Activated CD4-positive, alpha-beta T cell treated with anti-CD3 and anti-CD28 coated beads, Interleukin-2, amount 50 U/mL, for 24 hours (primary cell): ENCODE results near the gene CUEDC2.

Source experiments
- DNase-seq, 2 donors: peaks; one replicate each; pipeline ENCODE4 v3.0.0-alpha.2; 2020; ENCODE audit warnings: low read depth in 1 of 2, low spot score in 1 of 2

Gene CUEDC2

DNA sequence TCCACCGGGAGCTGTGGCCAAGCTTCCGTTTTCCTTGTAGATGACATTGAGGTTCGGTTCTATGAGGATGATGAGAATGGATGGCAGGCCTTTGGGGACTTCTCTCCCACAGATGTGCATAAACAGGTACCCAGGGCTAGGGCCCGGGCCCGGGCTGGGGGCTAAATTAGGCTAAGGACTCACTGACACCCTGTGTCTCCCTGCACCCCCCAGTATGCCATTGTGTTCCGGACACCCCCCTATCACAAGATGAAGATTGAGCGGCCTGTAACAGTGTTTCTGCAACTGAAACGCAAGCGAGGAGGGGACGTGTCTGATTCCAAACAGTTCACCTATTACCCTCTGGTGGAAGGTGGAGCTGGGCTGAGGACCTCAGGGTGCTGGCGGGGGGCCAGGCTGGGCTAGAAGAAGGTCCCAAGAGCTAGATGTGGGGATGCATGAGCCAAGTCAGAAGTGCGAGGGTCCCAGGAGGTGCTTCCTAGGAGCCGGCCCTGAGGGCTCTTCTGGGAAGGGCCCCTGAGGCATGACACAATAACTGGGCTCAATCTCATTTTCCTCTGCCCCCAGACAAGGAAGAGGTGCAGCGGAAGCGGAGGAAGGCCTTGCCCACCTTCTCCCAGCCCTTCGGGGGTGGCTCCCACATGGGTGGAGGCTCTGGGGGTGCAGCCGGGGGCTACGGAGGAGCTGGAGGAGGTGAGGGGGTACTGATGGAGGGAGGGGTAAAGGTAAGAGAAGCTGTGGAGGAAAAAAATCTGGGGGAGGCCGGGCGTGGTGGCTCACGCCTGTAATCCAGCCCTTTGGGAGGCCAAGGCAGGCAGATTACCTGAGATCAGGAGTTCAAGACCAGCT lies 34.0 kb downstream of the CUEDC2 start:
- no peak for DNase-seq

DNA sequence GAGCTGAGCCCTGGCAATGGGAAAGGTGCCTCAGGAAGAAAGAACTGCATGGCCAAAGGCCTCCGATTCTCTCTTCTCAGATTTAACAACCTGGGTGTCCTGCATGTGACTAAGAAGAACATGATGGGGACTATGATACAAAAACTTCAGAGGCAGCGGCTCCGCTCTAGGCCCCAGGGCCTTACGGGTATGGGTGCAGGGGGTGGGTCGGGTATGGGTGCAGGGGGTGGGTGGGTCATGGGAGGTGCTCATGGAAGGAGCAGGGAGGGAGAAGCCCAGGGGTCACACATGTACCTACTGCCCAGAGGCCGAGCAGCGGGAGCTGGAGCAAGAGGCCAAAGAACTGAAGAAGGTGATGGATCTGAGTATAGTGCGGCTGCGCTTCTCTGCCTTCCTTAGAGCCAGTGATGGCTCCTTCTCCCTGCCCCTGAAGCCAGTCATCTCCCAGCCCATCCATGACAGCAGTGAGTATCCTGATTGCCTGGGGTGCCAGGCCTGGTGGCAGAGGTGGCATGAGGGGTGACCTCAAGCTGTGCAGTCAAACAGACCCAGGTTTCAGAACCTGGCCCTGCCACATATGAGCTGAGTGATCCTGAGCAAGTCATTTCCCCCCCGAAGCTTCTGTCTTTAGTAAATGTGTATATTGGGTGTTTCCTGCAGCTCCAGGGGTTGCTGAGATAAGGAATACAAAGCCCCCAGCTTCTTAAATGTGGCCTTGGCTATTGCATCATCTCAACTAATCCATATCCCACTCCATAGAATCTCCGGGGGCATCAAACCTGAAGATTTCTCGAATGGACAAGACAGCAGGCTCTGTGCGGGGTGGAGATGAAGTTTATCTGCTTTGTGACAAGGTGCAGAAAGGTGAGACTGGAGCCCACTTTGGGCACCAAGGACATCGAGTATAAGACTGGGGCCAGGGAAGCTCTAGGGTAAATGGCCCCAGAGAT lies 34.9 kb downstream of the CUEDC2 start:
- no peak for DNase-seq

DNA sequence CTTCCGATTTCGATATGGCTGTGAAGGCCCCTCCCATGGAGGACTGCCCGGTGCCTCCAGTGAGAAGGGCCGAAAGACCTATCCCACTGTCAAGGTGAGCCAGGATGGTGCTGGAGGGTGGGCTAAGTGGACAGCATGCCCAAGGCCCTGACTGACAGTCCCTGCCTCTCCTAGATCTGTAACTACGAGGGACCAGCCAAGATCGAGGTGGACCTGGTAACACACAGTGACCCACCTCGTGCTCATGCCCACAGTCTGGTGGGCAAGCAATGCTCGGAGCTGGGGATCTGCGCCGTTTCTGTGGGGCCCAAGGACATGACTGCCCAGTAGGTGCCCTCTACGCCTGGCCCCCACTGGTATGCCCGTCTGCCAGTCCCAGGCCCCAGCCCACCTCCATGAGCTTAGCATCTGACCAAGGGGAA lies 35.6 kb downstream of the CUEDC2 start:
- no peak for DNase-seq

DNA sequence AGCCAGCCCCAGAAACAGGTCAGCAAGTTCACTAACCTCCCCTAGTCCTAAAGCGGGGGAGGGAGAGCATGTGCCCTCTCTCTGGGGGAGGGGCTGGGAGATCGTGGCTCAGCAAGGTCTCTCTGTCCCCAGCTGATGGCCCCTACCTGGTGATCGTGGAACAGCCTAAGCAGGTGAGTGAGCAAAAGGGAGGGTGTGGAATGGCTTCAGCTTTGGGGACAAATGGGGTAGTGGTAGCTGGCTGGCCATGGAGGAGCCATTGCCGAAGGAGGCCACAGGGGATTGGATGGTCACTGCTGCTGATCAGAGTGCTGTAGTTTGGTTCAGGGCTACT lies 36.1 kb downstream of the CUEDC2 start:
- no peak for DNase-seq

DNA sequence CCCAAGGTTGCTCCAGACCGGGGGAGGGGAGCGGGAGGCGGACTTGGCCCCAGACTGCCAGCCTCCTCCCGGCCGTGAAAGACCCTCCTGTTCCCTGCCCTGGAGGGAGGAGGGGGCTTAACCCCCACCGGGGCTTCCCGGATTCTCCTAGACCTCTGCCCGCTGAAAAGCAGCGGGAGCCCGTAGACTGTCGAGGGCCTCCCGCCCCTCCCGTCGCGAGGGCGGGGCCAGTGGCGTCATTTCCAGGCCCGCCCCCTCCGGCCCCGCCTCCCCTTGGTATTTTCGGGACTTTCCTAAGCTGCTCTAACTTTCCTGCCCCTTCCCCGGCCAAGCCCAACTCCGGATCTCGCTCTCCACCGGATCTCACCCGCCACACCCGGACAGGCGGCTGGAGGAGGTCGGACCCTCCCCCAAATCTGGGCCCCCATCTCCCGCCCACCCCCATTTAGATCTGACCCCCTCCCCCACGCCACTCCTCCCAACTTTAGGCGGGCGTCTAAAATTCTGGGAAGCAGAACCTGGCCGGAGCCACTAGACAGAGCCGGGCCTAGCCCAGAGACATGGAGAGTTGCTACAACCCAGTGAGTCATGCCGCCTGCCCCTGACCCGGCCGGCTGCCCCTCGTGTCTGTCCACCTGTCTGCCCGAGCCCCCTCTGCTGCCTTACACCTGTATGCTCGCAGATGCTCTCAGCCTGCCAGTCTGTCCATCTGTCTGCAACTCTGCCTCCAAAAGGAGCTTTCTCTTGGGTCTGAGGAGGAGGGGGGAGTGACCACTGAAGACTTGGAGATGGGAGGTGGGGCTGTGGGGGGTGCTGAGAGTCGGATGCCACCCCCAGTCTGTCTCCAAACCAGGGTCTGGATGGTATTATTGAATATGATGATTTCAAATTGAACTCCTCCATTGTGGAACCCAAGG lies 36.7 kb downstream of the CUEDC2 start, which contains the start of gene NFKB2:
Gene NFKB2 (plus strand): TSS at position 306 of the 917 bp plus-strand sequence. CDS start 255 bp downstream, at position 561.
- DNase-seq = peak; percentile 82 to 86

DNA sequence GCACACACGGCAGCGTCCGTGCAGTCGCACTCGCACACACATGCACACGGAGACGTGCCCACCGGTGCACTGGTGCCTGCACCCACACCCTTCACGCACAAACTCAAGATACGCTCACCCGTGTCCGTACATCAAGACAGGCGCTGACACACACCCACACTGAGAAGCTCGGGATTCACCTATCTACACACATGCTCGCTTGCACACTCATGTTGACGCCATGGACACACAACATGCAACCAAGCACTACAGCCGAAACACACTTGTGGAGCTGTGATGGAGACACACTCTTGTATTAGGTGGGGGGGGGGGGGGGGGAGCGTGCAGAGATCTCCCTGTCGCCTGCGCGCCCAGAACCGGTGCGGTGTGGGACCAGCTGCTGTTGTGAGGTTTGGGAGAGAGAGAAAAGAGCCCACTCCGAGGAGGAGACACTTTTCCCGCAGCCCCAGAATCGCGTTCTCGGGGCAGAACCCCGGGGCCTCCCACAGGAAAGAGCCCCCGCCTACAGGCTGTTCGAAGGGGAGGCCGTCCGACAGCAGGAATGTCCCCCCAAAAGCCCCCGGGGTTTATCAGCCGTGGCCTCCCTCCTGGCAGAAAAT lies 37.5 kb downstream of the CUEDC2 start:
- peak in 1 of 2 donors; percentile 55 for DNase-seq

DNA sequence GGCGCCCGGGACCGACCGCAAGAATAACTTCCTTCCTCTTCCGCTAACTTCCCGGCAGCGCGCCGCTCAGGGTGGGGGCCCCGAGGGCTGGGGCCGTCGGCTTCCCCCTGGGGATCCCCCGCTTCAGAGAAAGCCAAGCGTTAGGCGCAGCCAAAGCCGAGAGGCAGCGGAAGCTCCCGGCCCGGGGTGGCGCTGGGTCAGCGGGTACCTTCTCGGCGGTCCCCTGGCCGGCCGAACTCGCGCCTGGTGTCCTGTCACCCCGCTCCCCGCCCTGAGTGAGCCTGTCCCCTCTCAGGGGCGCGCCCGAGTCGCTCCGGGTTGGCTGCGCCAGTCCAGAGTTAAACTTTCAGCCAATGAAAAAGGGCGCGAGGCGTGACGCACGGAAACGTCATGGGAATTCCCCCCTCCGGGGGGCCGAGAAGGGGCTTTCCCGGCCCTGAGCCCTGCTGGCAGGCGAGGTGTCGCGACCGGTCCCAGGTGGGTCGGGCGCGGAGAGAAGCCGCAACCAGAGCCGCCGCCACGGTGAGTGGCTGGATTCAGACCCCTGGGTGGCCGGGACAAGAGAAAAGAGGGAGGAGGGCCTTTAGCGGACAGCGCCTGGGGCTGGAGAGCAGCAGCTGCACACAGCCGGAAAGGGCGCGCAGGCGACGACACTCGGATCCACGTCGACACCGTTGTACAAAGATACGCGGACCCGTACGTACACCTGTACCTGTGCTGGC lies 38.1 kb downstream of the CUEDC2 start:
- DNase-seq = peak; percentile 98

DNA sequence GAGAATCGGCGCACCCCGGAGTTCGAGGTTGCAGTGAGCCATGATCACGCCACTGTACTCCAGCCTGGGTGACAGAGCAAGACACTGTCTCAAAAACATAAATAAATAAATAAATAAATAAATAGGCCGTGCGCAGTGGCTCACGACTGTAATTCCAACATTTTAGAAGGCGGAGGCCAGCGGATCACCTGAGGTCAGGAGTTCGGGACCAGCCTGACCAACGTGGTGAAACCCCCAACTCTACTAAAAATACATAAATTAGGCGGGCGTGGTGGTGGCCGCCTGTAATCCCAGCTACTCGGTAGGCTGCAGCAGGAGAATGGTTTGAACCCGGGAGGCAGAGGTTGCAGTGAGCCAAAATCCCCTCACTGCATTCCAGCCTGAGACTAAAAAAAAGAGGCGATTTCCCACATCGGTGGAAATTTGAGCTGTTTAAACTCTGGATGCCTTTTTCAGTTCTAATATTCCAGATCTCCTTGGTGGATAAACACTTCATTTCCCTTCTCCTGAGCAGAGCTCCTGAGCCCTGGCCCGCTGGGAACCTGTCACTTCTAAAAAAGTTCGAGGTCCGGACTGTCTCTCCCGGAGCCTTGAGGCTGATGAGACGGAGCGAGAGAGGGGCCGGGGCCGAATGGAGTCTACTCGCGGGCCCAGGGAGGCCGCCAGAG lies 38.8 kb downstream of the CUEDC2 start:
- DNase-seq = no peak

DNA sequence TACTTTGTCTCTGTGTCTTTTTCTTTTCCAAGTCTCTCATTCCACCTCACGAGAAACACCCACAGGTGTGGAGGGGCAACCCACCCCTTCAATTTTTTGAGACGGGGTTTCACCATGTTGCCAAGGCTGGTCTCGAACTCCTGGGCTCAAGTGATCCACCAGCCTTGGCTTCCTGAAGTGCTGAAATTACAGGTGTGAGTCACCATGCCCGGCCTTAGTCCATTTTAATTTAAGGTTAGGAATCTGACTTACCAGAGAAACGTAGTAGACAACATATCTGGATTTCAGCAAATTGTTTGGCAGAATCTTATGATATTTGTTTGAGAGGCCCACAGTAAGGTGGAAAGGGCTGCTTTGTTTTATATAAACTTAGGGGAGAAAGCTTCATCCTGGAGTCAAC lies 40.1 kb downstream of the CUEDC2 start:
- DNase-seq = no peak

DNA sequence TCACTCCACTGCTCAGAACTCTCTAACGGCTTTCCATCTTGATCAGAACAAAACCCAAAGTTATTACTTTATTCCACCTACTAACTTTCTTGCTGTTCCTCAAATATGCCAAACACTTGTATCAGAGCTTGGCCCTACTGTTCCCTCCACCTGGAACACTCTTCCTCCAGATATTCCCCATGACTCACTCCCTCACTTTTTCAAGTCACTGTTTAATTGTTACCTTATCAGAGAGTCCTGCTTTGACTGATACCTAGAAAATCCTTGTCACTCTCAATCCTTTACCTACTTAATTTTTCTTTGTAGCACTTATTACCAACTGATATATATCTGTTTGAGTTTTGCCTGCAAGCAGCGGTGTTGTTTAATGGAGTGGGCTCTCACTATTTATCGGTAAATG lies 42.5 kb downstream of the CUEDC2 start:
- no peak for DNase-seq

DNA sequence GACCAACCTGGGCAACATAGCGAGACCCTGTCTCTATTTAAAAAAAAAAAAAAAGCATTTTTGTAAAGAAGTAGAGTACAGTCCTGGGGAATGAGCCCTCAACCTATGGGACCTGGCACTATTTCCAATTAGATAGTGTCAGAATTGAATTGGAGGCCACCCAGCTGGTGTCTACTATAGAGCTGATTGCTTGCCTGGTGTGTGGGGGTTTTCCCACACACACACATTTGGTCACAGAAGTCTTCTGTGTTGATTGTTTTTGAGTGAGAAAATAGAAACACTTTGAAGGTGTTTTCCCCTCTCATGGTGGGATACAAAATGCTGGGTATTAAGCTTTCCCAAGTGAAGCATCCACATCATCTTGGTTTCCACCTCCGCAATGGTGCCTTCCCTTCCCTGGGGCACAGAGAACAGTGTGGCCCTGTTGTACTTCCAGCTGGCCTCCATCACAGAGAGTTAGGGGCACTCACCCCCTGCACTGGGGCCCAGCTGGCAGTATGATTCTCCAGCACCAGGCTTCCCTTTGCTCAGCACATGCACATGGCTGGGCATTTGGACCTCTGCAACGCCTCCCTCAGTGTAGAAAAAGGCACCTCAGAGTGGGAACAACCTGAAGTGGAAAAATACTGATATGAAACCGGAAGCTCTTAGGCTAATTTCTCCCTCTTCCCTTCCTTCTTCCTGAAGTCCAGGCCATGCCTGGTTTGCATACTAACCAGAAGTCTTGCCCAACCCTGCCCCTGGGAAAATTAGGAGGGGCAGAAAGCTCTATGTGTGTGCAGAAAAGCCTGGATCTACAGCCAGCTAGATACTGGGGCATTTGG lies 47.6 kb downstream of the CUEDC2 start:
- no peak for DNase-seq

DNA sequence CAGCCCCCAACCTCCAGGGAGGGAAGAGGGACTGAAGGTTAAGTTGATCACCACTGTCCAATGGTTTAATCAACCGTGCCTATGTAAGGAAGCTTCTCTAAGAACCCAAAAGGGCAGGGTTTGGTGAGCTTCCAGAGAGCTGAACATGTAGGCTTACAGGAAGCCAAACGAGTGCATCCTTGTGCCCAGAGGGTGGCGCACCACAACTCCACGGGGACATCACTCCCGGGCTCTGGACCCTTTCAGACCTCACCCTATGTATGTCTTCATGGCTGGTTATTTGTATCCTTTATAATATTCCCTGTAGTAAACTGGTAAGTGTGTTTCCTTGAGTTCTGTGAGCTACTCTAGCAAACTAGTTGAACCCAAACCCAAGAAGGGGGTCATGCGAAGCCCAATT lies 48.3 kb downstream of the CUEDC2 start:
- no peak for DNase-seq

DNA sequence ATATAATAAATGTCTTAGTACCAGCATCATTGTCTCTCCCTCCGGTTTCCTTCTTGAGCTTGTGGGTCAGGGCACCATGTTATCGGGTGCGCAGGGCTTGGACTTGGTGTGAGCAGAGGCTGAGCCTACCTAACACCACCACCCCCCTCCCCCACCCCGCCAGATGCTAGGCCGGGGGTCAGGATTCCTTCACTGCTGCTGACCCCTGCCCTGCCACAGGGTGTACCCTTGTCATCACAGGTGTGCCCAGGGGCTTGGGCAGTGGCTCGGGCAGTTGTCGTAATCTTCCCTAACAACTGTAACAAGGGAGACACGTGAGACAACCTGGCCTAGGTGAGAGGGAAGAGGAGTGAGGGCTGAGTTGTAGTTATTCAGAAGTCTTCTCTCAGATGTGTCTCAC lies 49.5 kb downstream of the CUEDC2 start:
- DNase-seq = no peak

DNA sequence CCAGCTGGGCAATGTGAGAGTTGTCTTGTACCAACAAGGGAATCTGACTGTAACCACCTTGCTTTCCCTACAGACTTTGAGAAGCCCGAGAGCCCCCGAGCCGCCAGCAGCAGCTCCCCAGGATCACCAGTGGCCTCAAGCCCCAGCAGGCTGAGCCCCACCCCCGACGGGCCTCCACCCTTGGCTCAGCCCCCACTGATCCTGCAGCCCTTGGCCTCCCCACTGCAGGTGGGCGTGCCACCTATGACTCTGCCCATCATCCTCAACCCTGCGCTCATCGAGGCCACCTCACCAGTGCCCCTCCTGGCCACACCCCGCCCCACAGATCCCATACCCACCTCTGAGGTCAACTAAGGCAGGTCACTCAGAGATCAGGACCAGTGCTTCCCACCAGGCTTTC lies 50.4 kb downstream of the CUEDC2 start:
- DNase-seq = no peak

DNA sequence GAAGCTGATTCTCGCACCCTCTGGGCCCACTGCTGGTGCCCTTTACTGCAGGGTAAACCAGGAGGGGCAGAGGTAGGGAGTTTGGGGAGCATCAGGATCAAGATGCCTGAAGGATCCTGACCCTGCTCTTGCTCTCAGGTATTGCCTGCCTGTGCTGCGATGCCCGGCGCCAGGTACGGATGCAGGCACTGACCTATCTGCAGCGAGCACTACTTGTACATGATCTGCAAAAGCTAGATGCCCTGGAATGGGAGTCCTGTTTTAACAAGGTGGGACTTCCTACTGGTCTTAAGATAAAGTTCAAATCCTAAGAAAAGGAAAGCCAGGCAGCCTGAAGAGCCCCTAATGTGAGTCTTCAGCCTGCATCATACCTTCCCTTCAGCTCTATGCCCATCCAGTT lies 53.0 kb downstream of the CUEDC2 start:
- no peak for DNase-seq

DNA sequence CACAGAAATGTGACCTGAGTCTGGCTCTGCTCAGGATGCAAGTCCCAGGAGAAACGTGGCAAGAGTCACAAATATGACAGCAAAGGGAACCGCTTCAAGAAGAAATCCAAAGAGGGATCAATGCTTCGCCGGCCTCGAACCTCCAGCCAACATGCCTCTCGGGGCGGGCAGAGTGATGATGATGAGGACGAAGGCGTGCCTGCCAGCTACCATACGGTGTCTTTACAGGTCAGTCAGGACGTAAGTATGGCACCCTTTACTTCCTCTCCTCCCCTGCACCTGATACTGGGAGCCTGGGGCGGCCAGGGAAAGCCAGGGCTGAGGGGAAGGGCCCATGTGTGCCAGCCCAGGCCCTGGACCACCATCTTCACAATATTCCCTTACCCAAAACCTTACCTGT lies 55.5 kb downstream of the CUEDC2 start:
- no peak for DNase-seq

DNA sequence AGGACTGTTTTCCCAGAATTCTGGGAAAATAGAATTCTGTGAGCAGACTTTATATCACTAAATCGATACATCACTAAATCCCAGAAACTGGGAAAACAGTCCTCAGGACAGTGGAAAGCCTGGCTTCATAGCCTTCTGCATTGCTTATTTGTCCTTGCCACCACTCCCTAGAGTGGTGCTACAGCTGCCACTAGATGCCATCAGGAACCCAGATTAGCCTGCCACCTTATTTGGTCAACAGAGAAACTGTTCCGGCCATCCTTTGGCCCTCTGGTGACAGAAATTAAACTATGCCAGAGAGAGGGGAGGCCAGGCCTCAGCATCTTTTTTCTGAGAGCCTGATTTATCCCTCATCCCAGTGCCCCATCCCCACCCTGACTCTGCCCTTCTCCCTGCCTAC lies 56.5 kb downstream of the CUEDC2 start:
- no peak for DNase-seq

DNA sequence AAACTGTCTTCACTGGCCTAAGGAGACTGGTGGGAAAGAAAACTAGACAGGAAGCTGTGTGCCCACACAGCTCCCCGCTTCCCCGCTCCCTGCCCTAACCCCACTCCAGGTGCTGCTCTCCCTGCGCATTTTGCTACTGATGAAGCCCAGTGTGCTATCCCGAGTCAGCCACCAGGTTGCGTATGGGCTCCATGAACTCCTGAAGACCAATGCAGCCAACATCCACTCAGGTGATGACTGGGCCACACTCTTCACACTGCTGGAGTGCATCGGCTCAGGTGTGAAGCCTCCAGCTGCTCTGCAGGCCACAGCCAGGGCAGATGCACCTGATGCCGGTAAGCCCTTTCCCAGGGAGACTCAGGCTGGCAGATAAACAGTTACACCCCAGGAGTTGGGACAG lies 57.1 kb downstream of the CUEDC2 start:
- no peak for DNase-seq
